GM21529 (cell line): ENCODE measurements around the gene KIAA1549.

Experiments
- ATAC-seq: cut with Tn5 transposase; IDR thresholded peaks from one replicate; pipeline ENCODE4 v1.9.1; 2021; ENCODE audit not compliant: unreplicated experiment

KIAA1549 gene

DNA sequence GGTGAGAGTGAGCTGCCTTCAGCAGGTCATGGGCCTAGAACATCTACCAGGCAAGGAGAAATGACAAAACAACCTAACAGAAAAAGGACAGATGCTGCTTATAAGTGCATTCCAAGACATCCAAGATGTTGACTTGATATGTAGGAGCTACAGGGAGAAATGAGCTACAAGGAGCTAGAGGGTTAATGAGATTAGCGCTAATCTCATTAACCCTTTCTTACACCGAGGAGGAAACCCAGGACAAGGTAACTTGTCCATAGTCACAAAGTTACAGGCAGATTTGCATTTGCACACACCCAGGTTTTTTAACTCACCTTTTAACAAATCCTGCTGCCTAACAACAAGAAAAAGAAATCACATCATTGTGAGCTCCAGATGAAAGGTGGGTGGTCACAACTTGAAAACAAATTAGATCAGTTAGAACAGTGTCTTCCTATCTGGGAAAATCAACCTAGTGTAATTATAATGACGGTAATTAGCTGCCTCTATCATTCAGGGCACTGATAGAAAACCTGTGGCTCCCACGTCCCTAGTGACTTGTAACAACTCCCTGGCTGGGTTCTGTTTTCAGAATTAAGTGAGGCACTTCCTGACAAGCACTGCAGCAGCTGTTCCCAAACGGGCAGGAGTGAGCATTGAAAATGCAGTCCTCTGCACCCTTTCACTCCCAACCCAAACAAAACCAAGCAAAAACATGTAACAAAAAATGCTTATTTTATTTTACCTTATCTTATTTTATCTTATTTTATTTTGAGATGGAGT, 5.7 kb downstream of the KIAA1549 start:
- no peak for ATAC-seq

DNA sequence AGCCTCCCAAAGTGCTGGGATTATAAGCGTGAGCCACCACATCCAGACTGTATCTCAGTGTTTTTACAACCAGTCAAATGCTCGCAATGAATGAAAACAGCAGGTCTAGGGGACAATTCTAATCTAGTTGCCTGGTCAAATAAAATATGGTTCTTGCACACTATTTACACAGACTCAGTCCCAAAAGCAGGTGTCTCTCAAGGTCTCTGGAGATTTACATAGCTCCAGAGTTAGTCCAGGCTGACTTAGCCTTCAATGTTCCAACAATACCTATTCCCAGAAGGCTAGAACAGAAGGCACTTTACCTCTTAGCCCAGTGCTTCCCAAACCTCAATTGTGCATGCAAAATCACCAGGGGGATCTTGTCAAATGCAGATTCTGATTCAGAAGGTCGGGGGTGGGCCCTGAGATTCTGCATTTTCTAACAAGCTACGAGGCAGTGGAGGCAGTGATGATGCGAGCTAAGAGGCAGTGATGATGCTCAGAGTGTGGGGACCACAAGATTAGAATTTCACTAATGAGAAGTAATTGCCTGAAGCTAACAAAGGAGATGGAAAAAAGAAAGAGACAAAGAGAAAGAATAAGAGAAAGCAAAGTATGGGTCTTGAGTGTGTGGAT, 6.4 kb downstream of the KIAA1549 start:
- no peak for ATAC-seq

DNA sequence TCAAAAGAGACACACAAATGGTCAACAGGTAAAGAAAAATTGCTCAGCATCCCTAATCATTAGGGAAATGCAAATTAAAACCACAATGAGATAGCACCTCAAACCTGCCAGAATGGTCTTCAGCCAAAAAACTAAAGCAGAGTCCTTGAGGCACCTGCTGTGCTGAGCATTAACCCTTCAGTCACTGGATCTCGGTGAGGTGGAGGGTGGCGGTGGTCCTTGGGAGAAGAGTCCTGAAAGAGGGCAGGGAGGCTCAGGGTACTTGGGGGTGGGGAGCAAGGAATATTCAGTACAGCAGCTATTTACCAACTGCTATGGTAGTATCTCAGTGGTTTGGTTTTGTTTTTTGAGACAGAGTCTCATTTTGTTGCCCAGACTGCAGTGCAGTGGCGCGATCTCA, 7.1 kb downstream of the KIAA1549 start:
- ATAC-seq = no peak

DNA sequence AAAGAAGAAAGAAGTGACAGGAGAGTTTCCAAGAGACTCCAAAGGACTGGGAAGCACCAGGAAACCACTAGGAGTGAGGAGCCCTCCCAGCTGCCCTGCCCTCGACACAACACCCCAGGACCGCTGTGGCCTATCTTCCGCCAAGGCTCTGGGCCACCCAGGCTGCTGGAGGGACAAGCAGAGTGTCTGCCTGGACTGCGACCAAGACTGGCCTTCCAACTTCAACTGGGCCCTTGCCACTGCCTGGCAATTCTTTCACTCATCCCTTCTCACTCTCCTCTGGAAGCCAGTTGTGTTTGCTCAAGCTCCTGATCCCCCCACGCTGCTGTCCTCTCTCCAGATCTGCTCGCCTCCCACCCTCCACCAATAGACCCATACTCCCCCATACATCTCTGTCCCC, 10.2 kb downstream of the KIAA1549 start:
- ATAC-seq = no peak

DNA sequence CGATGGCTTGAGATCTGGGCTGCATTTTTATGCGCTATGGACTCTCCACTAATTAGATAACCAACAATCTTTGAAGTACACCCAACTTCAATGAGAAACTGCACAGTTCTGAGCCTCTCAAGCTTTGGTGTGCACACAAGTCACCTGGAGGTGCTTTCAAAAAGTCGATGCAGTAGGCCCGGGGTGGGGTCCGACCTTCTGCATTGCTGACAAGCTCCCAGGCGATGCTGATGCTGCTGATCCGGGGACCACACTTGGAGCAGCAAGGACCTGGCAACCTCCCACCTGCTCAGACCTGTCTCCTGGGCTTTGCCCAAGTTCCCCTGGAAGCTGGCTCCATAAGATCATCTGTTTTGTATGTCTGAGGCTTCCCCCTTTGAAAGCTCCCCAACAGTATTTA, 10.7 kb downstream of the KIAA1549 start:
- ATAC-seq = no peak

DNA sequence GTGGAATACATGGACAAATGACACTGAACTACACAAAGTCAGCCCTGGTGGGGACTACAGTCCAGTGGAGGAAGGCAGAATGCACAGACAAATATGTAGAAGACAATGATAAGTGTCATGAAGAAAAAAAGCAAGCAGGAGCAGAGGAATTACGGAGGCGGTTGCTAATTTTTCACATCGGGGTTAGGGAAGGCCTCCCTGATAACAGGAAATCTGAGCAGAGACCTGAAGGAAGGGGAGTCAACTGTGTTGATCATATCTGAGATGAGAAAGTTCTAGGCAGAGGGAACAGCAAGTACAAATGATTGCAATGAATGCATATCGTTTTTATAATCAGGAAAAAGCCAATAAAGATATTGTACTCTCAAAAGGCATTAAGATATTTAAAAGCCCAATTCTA, 14.0 kb downstream of the KIAA1549 start:
- no peak for ATAC-seq

DNA sequence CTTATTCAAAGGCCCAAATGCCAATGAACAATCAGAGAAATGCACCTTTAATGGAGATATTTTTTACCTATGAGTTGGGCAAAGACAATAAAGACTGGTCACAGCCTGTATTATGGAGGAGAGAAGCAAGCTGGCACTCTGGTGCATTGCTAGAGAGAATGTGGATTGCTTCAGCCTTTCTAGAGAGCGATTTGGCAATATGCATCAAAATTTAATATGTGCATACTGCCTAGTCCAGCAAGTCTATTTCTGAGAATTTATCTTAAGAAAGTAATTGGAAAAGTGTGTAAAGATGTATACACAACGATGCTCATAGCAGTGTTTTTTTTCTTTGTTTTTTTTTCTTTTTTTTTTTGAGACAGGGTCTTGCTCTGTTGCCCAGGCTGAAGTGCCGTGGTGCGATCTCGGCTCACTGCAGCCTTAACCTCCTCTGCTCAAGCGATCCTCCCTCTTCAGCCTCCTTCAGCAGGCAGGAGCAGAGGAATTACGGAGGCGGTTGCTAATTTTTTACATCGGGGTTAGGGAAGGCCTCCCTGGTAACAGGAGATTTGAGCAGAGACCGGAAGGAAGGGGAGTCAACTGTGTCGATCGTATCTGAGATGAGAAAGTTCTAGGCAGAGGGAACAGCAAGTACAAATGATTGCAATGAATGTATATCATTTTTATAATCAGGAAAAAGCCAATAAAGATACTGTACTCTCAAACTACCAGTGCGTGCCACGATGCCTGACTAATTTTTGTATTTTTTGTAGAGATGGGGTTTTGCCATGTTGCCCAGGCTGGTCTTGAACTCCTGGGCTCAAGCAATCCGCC, 16.4 kb downstream of the KIAA1549 start:
- ATAC-seq = no peak

DNA sequence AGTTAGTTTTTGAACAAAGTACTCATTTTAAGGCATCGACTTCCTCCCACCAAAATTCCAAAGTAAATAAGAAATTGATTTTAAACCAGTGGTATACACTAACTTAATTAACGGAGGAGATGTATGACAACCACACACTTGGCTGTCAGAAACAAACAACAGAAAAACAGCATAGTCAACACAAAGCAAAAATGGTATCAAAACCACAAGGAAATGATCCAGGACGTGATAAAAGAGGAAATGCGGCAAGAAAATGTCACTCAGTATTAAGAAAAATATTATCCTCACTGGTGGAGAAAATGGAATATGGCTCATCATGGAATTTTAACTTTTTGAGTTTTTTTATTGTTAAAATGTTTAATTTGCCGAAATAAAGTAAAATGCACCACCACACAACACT, 17.5 kb downstream of the KIAA1549 start:
- ATAC-seq = no peak

DNA sequence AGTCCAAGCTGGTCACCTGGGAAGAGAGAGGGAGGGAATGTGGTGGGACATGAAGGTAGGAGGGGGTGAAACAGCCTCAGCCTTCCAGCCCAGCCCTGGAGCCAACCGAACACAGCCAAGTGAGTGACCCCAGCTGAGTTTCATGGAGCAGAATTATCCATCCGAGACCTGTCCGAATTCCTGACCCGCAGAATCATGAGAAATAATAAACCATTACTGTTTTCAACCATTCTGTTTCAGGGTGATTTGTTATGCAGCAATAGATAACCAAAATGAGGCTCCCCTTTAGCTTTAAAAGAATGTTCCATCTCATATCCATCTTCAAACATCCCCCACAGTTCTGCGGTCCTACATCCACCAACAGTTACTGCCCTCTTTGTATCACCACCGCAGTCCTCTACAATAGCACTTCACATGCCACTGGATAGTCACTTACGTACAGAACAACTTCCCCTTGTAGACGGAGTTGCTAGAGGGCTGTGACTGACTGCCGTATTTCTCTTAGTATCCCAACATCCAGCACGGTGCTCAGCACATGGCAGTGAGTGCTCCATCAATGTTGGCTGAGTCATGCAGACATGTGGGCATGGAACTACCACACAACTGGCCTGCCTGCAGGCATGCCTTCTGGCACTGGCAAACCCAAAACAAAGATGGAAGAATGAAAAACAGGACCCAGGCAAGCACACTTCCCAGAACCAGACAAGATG, 18.5 kb downstream of the KIAA1549 start:
- no peak for ATAC-seq

DNA sequence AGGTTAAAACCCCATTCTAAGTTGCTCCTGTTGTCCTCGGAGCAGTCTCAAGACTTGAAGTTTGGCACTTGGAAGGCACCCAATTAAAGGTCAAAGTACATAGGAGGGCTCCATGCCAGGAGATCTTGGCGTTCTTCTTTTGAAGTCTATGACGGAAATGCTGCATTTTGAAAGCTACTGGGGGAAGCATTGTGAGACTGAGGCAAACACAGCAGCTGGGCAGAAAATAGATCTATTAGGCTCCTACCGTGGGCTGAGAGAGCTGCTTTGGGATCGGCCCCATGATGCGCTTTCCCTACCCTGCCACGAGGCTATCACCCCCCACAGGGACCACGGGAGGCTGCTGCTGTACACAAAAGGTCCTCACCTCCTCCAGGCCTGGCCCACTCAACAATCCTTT, 20.0 kb downstream of the KIAA1549 start:
- ATAC-seq = no peak

DNA sequence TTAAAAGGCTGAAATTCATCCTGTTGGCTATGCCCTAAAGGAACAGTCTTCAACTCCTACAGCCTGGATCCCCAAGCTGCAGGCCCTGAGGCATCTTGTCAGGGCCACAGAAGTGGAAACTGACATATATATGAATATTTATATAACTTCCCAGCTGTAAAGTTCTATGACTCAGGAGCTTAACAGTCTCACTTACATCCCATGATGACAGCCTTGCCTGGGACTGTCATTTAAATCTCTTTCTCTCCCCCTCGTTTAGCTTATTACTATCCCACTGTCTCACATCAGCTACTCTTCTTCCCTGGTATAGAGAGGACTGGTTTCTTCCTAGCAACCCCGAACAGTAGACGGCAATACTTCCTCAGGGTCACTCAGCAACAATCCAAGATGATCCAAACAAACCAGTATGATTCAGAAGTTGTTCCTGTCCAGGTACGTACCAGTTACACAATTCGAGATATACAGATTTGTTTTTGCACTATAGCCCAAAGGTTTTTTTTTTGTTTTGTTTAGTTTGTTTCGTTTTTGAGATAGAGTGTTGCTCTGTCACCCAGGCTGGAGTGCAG, 22.7 kb downstream of the KIAA1549 start:
- no peak for ATAC-seq

DNA sequence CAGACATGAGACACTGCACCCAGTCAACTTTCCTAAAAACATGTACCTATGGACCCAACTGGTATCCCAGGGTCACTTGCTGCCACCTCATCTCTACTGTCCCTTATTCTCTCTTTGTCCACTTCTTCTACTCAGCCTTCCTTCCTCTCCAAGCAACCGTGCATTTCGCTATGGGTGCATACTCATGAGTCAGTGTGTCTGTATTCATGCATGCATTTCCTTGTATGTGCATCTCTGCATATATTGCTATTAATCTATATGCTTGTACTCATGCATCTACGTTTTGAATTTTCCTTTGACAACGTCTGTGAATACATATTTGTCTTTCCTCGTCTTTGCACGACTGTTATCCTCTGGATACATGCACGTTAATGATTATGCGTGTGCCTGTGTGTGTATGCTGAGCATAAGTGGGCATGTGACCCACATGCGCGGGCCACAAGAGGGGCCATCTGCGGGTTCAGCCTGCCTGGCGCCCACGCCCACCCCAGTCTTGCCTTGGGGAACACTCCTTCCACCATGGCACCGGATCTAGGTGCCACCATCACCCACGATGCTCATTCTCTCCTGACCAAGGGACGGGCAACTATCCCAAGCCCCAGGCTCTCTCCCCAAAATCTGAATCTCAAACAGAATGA, 23.3 kb downstream of the KIAA1549 start:
- no peak for ATAC-seq

DNA sequence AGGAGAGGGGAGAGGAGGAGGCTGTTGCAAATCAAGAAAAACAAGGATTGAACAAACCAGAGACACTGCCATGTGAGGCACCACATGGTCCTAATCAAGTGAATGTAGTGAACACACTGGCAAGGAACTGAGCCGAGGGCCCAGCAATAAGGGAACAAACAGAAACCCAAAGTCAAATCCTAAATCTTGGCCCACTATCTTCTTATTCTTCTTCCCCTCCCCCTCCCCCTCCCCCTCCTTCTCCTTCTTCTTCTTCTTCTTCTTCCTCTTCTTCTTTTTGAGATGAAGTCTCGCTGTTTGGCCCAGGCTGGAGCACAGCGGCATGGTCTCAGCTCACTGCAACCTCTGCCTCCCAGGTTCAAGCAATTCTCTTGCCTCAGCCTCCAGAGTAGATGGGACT, 24.0 kb downstream of the KIAA1549 start:
- ATAC-seq = no peak

DNA sequence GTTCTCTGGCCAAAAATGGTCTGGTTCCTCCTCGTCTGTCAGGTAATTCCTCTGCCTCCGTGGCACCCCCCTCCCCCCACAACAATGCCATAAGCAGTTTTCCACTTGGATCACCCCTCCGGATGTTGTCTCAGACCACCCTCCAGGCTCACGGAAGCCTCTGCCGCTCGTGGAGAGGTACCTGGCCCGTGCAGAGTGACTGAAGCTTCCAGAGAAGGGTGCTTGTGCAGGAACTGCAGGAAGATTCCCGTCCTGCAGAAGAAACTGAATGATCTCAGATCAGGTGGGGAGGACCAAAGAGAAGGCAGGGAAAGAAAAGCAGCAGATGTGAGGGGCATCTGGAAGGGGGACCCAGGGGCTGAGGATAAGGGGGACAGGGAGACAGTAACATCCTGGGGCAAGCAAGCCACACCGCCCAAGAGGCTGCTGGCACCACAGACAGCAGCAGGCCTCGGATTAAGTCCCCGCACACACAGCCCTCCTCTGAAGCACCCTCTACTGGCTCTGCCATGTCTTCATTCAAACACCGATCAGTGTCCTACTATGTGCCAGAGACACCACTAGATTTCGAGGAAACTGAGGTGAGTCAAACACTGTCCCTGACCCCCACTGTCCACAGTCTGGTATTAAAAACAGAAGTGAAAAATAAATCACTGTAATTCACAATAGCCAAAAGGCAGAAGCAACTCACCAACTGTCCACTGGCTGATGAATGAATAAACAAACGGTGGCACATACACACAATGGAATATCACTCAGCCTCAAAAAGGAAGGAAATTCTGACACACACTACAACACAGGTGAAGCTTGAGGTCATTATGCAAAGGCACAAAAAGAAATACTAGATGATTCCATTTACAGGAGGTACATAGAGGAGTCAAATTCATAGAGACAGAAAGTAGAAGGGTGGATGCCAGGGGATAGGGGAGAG, 26.4 kb downstream of the KIAA1549 start:
- no peak for ATAC-seq

DNA sequence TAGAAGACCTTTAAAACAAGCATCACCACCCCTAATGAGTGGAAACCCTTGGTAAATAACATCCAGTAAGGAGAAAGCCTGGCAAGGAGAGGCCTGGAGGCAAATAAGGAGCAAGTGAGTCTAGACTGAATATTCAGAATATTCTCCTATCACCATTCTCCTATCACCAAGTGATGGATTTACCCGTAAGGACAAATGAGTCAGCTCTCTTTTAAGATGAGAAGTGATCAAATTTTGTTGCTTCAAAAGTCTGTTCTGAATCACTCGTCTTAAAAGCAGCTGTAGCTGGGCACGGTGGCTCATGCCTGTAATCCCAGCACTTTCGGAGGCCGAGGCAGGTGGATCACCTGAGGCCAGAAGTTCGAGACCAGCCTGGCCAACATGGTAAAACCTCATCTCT, 28.4 kb downstream of the KIAA1549 start:
- no peak for ATAC-seq

DNA sequence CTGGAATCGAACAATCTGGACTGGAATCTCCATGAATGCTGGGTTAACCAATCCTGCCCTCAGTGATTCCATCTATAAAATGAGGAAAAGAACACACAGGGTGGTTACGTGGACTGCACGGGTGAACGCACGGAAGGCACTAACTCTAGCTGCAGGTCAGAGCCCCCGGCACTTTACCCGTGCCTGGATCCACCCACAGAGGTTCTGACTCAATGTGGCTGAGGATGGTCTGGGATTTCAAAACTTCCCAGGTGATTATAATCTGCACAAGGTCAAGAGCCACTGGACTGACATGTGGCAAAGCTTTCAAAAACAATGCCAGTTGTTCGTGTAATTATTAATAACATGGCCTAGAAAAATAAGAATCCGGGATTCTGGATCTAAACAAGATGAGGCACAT, 29.2 kb downstream of the KIAA1549 start:
- ATAC-seq = no peak

DNA sequence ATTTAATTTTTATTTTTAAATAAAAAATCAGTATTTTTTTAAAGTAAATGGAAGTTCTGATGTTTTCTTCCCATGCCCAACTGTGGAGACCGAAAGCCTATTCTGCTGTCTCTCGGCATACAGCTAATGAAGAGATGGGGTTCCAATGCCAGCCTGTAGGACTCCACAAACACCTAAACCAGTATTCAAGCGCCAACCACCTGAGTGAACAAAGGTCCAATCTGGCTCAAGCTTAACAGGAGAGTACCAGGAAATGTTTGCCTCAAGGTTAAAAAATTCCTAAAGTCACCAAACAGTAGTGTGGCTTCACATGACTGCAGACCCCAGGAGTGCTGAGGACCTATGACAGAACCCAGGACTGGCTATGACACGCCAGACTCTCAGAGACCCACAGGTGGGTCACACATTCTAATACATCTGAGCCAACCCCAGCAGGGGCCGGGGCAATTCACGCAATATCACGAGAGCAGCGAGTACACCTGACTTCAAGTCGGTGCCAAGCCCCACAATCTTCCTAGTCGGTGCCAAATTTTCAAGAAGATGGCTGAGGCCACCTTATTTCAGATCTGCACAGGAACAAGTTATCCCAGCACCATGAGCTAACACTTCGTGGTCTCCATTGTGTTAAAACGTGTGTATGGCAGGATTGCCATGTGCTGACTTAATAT, 31.6 kb downstream of the KIAA1549 start:
- ATAC-seq = no peak

DNA sequence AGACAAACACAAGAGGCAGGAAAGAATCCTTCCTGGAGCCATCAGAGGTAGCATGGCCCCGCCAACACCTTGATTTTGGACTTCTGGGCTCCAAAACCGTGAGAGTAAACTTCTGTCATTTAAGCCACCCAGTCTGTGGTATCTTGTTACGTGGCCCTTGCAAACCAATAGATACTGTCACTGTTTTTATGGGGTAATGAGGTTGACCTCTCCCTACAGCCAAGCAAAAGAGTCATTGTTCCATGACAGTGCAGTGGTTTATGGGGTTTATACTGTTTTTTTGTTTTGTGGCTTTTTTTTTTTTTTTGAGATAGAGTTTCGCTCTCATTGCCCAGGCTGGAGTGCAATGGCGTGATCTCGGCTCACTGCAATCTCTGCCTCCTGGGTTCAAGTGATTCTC, 32.8 kb downstream of the KIAA1549 start:
- no peak for ATAC-seq

DNA sequence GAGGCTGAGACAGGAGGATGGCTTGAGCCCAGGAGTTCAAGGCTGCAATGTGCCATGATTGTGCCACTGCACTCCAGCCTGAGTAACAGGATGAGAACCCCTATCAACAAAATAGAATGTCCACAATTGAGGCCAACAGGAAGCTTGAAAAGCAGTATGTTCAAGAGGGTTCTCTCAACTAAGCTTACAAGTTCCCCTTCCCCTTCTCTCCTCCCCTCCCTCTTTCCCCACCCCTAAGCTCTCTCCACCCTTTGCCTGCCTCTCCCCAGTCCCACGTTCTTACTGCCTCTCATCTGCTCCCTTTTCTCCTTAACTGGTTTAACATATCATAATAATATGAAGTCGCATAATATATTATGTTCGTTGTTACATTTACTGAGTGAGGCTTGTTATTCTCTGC, 35.4 kb downstream of the KIAA1549 start:
- ATAC-seq = no peak
